HG03520 (cell line): Measurements from ENCODE around the gene ZNF546.
A peak's percentile ranks its signal among the peaks of the same experiment; 100 is the strongest.

Source experiments
- ATAC-seq: cut with Tn5 transposase; IDR thresholded peaks from one replicate; pipeline ENCODE4 v1.9.1; 2021; ENCODE audit warnings: mild to moderate bottlenecking, moderate library complexity; ENCODE audit not compliant: unreplicated experiment

ZNF546 gene

DNA sequence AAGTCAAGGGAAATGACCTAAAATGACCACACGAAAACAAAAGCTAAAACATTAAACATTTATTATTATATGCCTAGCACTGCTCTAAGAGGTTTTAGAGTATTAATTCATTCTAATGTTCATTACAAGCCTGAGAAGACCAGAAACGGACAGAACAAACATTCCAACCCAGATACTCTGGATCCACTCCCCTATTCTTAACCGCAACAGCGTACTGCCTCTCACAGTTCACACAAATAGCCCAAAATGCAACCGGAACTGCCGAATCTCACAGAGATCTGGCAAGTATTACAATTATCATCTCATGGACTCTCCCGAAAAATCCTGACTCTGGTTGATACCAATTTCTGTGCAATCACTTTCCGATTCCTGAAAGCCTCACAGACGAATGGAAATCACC lies 57.8 kb downstream of the ZNF546 start:
- no peak for ATAC-seq

DNA sequence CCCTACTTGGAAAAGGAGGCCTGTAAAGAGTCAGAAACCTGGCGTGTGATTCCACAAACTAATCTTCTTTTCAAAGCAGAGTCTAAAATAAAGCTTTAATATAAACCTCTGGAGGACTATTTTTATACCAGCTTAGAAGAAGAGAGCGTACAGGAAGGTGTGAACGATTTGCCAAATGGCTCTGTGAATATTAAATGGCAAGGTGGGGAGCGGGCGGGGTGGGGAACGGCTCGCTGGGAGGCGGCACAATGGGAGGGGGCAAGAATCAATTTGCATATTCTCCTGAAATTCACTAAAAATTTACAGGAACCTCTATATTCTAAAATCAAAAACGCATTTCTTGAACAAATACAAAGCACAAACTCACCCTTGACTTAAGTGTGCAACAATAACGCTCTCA lies 58.2 kb downstream of the ZNF546 start:
- ATAC-seq = no peak

DNA sequence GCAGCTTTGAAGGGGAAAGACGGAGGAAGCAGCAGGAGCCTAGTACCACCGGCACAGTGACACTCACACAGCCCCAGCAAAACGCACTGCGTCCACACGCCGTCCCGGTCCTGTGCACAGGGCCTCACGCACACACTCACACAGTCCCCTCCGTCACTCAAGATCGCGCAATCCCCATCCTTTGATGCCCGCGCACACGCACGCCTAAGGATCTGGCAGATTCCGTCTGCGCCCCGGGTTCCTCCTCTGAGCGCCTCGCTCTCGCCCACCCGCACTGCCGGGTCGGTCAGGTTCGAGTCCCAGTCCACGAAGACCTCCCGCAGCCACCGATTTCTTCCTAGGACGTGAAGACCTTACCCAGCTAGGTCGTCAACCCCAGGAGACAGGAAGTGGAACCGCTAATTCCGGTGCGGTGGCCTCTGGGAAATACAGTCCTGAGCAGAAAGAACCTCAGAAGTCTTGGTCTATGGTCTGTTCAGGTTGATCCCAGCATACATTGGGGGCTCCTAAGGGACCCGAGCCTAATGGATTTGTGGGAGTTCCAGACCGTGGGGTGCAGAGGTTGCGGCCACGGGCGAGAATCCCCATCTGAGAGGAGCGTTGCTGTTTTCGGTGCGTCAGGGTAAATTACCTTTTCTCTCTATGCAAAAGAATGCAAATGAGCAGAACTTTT lies 59.1 kb downstream of the ZNF546 start, which contains the start of gene ZNF780B:
Gene ZNF780B, minus strand, starts transcription at position 400 of the 673 bp plus-strand sequence. CDS start 5,899 bp downstream, outside the sequence.
- ATAC-seq = peak; percentile 61

- no peak for ATAC-seq
Measured at GRCh38 chr19:40056505-40056904, 59.6 kb downstream of the ZNF546 start.

DNA sequence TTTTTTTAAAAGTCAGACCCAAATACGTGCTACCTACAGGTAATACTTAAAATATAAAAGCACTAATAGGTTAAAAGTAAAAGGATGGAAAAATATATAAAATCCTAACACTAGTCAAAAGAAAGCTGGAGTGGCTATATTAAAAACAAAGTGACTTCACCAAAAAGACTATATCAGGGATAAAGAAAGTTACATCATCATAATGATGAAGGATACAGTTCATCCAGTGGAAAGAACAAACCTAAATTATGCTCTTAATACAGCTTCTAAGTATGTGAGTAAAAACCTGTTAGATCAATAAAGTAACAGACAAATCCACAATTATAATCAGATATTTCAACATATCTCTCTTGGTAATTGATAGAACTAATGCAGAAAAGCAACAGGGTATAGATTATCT lies 60.3 kb downstream of the ZNF546 start:
- no peak for ATAC-seq

DNA sequence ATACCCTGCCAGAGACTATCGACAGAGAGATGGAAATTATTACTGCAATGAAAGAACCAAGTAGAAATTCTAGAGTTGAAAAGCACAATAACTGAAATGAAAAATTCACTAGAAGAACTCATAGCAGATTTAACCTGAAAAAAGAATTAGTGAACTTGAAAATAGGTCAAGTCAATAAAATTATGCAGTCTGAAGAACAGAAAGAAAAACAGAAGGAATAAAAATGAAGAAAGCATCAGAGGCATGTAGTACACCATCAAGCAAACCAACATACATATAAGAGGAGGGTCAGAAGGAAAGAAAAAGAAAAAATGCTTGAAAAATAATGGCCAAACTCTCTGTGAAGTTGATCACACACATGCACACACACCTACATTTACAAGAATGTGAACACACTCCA lies 62.8 kb downstream of the ZNF546 start:
- no peak for ATAC-seq

DNA sequence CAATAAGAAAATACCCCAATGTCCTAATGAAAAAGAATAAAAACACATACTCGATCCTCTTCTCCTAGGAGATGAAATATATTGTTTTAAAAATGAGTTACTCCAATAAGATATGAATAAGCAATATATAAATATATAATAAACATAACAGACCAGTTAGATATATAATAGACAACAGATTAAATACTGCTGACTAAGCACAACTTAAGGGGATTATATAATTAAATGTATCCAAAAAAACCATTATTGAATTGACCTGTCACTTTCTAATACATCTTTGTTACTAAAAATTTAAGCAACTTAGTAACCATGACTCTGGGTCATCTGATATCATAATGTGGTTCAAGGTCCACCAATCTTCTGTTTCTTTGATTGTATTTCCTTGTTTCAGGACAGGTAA lies 73.2 kb downstream of the ZNF546 start:
- no peak for ATAC-seq
